MCF 10A (cell line): Measurements from ENCODE around the gene CLIC1. TPM values are rescaled to one million over a fixed set of nuclear protein-coding genes. Genes with fewer than 3 reads are reported as not detected.

Experiments
- Bru-seq: library from RNA; stranded (reverse); fragments of 400-500 nt; gene quantifications from one replicate; lab custom pipeline; 2021; lab: Mats Ljungman, UMichigan
- BruChase-seq, 2 experiments: library from RNA; stranded (reverse); fragments of 400-500 nt; gene quantifications; one replicate each; lab custom pipeline; 2021; lab: Mats Ljungman, UMichigan
- BruUV-seq: library from RNA; stranded (reverse); fragments of 400-500 nt; replicated peaks from 2 replicates; lab custom pipeline; 2021; lab: Mats Ljungman, UMichigan
- CTCF ChIA-PET: fragments of 300-600 bp; sonication (Branson Sonifier 250); formaldehyde crosslinking; extraction: SDS; loops from one replicate; lab custom pipeline; 2021; ENCODE audit warnings: antibody characterized with exemption, inconsistent platforms; lab: Yijun Ruan, JAX
- POLR2A ChIA-PET: fragments of 300-600, 350-650 bp; sonication (Branson Sonifier 250); formaldehyde crosslinking; extraction: SDS; loops from one replicate; lab custom pipeline; 2020; ENCODE audit warnings: antibody characterized with exemption, inconsistent platforms; lab: Yijun Ruan, JAX
- DNase-seq: peaks from one replicate; pipeline ENCODE4 v3.0.0-alpha.2; 2018; ENCODE audit not compliant: unreplicated experiment
- H3K27ac Mint-ChIP-seq: one replicate; pipeline ENCODE4 v1.8.0; 2022; ENCODE audit warnings: mild to moderate bottlenecking, low read depth, mixed read lengths; ENCODE audit not compliant: unreplicated experiment
- H3K27me3 Mint-ChIP-seq: one replicate; pipeline ENCODE4 v1.8.0; 2022; ENCODE audit warnings: mixed read lengths; ENCODE audit not compliant: insufficient read depth, unreplicated experiment
- H3K36me3 Mint-ChIP-seq: one replicate; pipeline ENCODE4 v1.8.0; 2022; ENCODE audit warnings: mild to moderate bottlenecking, moderate library complexity, mixed read lengths; ENCODE audit not compliant: insufficient read depth, unreplicated experiment
- H3K4me1 Mint-ChIP-seq: one replicate; pipeline ENCODE4 v1.8.0; 2022; ENCODE audit warnings: mixed read lengths; ENCODE audit not compliant: insufficient read depth, unreplicated experiment
- H3K4me3 Mint-ChIP-seq: one replicate; pipeline ENCODE4 v1.8.0; 2022; ENCODE audit warnings: mild to moderate bottlenecking, moderate library complexity, mixed read lengths; ENCODE audit not compliant: unreplicated experiment
- H3K9me3 Mint-ChIP-seq: one replicate; pipeline ENCODE4 v1.8.0; 2022; ENCODE audit warnings: mixed read lengths; ENCODE audit not compliant: unreplicated experiment
- intact Hi-C: fragments of 100-400 bp; cut with micrococcal nuclease; formaldehyde crosslinking; loops from 2 replicates; pipeline ENCODE4 v1.14.1; 2022
- long read RNA-seq: library from polyadenylated mRNA; stranded (forward); transcript quantifications from one replicate; pipeline ENCODE4 v2.0.0, GENCODE V29; 2022
- total RNA-seq: library from RNA; stranded (reverse); gene quantifications from 2 replicates; pipeline ENCODE4 v1.2.3, GENCODE V29; 2022
- TF ChIP-seq, protein P1 (sequence below): fragments of 200-600 bp; IDR thresholded peaks from one replicate; pipeline ENCODE4 v1.8.0; 2022; ENCODE audit warnings: antibody characterized with exemption, mild to moderate bottlenecking; ENCODE audit not compliant: unreplicated experiment

Gene CLIC1
- 511 and 632 TPM in 2 replicates for total RNA-seq
- percentile 86 among the genes with signal in this experiment for Bru-seq, nascent RNA
- BruChase-seq, experiment 1, labeled RNA remaining after a 6-hour chase = percentile 97 among the genes with signal in this experiment
- BruChase-seq, experiment 2, labeled RNA remaining after a 2-hour chase = percentile 91 among the genes with signal in this experiment
- long read RNA-seq, transcript CLIC1-208 (6 exons, 1,254 nt) = major isoform, 931 of 978 reads
- long read RNA-seq, transcript CLIC1-210 (7 exons, 1,098 nt) = minor isoform, 31 of 978 reads
- long read RNA-seq, partial matches to known transcripts = 6 of 978 reads
- long read RNA-seq, other reads (novel, unspliced or antisense) = 7 of 978 reads

DNA sequence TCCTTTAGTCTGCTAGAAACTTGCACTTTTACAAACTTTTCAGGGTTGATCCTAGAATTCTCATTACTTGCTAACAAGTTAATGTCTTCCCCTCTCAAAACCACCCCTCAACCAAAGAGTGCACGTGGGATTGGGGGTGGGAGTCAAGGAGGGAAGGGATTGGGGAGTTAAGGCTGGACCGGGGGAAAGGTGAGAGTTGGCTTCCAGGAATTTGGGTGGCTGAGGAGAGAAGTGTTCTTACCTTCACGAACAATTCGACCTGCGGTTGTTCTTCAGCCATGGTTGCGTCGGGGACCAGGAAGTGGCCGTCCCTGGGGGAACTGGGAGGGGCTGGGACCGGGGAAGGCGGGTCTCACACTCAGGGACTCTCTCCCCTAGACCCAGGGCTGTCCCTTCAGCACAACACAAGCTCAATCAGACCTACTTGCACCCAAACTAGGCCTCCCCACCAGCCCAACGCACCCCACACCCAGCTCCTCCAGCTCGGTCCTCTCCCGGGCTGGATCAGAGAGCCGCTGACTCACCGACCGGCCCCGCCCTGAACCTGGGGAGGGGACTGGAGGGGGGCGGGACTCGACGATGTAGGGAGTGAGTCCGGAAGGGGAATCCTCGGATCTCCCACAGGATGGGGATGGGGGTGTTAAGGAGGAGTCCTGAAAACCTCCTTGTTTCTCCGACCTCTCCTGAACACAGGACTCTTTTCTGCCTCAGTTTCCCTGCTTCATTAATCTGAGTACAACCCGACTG lies at the start of gene CLIC1:
TSS of gene CLIC1 (minus strand) at position 510 of the 747 bp plus-strand sequence. CDS start at position 280, 230 bp downstream.
- ChIA-PET POLR2A (interaction anchor here (0.6 to 11.8 kb wide), 29 partner anchors 9 to 235 kb away, joined by 3 to 95 read pairs (median 6); partner anchors contain the start of genes ABHD16A, BAG6, C6orf47 and CSNK2B), CTCF (interaction anchor here (0.6 to 1.7 kb wide), 8 partner anchors 21 to 115 kb away, joined by 3 to 6 read pairs (median 4); partner anchors contain the start of gene HSPA1B)
- intact Hi-C loops = no loop called here
- no peaks in the 10 kb centered on the region for H3K9me3 Mint-ChIP-seq
- H3K27ac Mint-ChIP-seq = peak within 1 kb of the TSS; percentile 81
- H3K4me3 Mint-ChIP-seq = peak within 1 kb of the TSS; percentile 95
- peak; percentile 87 for DNase-seq
- TF ChIP-seq, protein P1, sequence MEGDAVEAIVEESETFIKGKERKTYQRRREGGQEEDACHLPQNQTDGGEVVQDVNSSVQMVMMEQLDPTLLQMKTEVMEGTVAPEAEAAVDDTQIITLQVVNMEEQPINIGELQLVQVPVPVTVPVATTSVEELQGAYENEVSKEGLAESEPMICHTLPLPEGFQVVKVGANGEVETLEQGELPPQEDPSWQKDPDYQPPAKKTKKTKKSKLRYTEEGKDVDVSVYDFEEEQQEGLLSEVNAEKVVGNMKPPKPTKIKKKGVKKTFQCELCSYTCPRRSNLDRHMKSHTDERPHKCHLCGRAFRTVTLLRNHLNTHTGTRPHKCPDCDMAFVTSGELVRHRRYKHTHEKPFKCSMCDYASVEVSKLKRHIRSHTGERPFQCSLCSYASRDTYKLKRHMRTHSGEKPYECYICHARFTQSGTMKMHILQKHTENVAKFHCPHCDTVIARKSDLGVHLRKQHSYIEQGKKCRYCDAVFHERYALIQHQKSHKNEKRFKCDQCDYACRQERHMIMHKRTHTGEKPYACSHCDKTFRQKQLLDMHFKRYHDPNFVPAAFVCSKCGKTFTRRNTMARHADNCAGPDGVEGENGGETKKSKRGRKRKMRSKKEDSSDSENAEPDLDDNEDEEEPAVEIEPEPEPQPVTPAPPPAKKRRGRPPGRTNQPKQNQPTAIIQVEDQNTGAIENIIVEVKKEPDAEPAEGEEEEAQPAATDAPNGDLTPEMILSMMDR = no peak
- H3K27me3 Mint-ChIP-seq = no peaks in the 10 kb centered on the region
- H3K4me1 Mint-ChIP-seq = peaks cover 40% of the 10 kb centered on the region
- H3K36me3 Mint-ChIP-seq = peaks cover 32% of the 10 kb centered on the region
- BruUV-seq = TSS peak; percentile 75

DNA sequence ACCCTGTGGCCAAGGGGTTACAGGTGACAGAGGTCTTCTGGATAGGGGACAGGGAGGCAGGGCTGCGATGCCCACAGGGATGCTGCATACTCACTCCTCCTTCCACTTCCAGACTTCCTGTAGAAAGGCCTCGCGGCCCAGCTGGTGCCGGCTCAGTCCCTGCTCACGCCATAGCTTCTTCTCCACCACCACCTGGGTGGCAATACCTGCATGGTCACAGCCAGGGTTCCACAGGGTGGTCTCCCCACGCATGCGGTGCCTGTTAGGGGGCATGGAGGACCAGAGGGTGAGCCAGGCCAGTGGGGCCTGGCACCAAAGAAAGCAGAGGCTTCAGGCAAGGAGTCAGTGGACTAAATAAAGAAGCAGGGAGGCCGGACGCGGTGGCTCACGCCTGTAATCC lies 49.1 kb upstream of the CLIC1 start:
- POLR2A ChIA-PET = interaction anchor here (0.5 to 1.5 kb wide), 7 partner anchors 10 to 1671 kb away, joined by 3 to 6 read pairs (median 3); partner anchors contain the start of genes LSM2 and VARS1
- H3K27me3 Mint-ChIP-seq = no peaks in the 10 kb centered on the region
- no TSS peak for BruUV-seq
- intact Hi-C loops = no loop called here
- no peak overlapping the region for H3K4me3 Mint-ChIP-seq
- H3K4me1 Mint-ChIP-seq = peaks cover 1% of the 10 kb centered on the region
- CTCF ChIA-PET = interaction anchor here (0.6 to 1.3 kb wide), 8 partner anchors 10 to 1188 kb away, joined by 3 to 4 read pairs (median 4); partner anchors contain the start of gene VARS1
- TF ChIP-seq, protein P1 = no peak
- H3K36me3 Mint-ChIP-seq = peaks cover 74% of the 10 kb centered on the region
- no peaks in the 10 kb centered on the region for H3K9me3 Mint-ChIP-seq
- no peak overlapping the region for H3K27ac Mint-ChIP-seq
- DNase-seq = no peak

DNA sequence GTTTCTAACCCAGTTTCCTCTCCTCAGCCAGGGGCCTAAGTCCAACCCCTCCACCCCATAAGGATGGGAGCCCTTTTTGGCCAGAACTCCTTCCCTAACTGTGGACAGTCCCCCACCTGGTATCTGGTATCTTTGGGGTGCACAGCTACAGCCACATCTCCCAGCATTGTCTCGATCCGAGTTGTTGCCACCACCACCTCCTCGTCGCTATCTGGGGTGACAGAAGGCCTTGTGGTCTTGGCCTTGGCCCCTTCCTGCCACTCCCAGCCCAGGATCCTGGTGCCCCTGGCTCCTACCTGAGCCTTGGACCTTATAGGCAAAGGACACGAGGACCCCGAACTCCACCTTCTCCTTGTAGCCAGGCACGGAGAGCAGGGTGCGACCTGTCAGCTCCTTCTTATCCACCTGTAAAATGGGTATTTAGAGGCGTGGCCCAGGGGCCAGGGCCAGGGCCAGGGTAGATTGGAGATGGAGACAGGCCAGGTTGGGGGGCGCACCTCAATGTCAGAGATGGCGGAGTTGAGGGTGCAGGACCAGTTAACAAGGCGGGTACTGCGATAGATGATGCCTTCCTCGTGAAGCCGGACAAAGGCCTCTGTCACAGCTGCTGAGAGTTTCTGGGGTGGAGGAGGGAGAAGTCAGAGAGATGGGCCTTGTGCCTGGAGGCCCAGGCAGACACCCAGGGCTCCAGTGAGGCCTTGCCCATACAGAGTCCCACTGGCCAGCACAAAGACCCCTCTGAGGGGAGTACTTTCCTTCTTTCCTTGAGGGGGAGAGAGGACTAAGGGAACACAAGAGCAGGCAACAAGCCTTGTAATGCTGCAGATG lies 48.0 kb upstream of the CLIC1 start:
- TF ChIP-seq, protein P1 = no peak
- ChIA-PET POLR2A (interaction anchor here (1.0 to 1.2 kb wide), 2 partner anchors 12 to 30 kb away, joined by 3 read pairs; partner anchors contain the start of genes HSPA1A, HSPA1L and VARS1), CTCF (interaction anchor here (0.6 to 2.2 kb wide), 4 partner anchors 15 to 186 kb away, joined by 3 to 8 read pairs (median 4); partner anchors contain the start of gene MSH5)
- H3K4me1 Mint-ChIP-seq = no peaks in the 10 kb centered on the region
- intact Hi-C loops = no loop called here
- no peaks in the 10 kb centered on the region for H3K27me3 Mint-ChIP-seq
- no peak overlapping the region for H3K4me3 Mint-ChIP-seq
- DNase-seq = no peak
- H3K36me3 Mint-ChIP-seq = peaks cover 62% of the 10 kb centered on the region
- H3K27ac Mint-ChIP-seq = no peak overlapping the region
- no TSS peak for BruUV-seq
- no peaks in the 10 kb centered on the region for H3K9me3 Mint-ChIP-seq
